KMS-11 (cell line): ENCODE measurements around the gene RAD51B.

ENCODE experiments used
- H2AFZ ChIP-seq: fragments of 200-600 bp; sonication (generic); 2 replicates; pipeline ENCODE4 v1.6.1; 2016; ENCODE audit warnings: antibody characterized with exemption, mixed run types, low read depth
- H3K27ac ChIP-seq: fragments of 200-600 bp; sonication (generic); 2 replicates; pipeline ENCODE4 v1.6.1; 2016; ENCODE audit warnings: mild to moderate bottlenecking, mixed run types
- H3K27me3 ChIP-seq: fragments of 200-600 bp; sonication (generic); 2 replicates; pipeline ENCODE4 v1.6.1; 2017; ENCODE audit warnings: mild to moderate bottlenecking, low read depth, mixed run types, moderate library complexity; ENCODE audit not compliant: insufficient read depth
- H3K36me3 ChIP-seq: fragments of 200-600 bp; sonication (generic); 2 replicates; pipeline ENCODE4 v1.6.1; 2017; ENCODE audit warnings: mild to moderate bottlenecking, mixed run types; ENCODE audit not compliant: insufficient read depth
- H3K4me1 ChIP-seq: fragments of 200-600 bp; sonication (generic); 2 replicates; pipeline ENCODE4 v1.6.1; 2016; ENCODE audit warnings: mild to moderate bottlenecking, low read depth, mixed run types; ENCODE audit not compliant: poor library complexity, severe bottlenecking
- H3K4me2 ChIP-seq: fragments of 200-600 bp; sonication (generic); 2 replicates; pipeline ENCODE4 v1.7.0; 2016; ENCODE audit warnings: mild to moderate bottlenecking, mixed run types
- H3K4me3 ChIP-seq: fragments of 200-600 bp; sonication (generic); IDR thresholded peaks from 2 replicates; pipeline ENCODE4 v1.6.1; 2017; ENCODE audit warnings: low read depth, low read length, mixed read lengths; ENCODE audit not compliant: insufficient read depth
- H3K79me2 ChIP-seq: fragments of 200-600 bp; sonication (generic); 2 replicates; pipeline ENCODE4 v1.6.1; 2016; ENCODE audit warnings: low read depth, mixed run types; ENCODE audit not compliant: insufficient read depth
- H3K9ac ChIP-seq: fragments of 200-600 bp; sonication (generic); 2 replicates; pipeline ENCODE4 v1.6.1; 2016; ENCODE audit warnings: mild to moderate bottlenecking, mixed run types
- H4K20me1 ChIP-seq: fragments of 200-600 bp; sonication (generic); 2 replicates; pipeline ENCODE4 v1.6.1; 2016; ENCODE audit warnings: mild to moderate bottlenecking, mixed run types; ENCODE audit not compliant: insufficient read depth
- CTCF ChIP-seq: fragments of 200-600 bp; sonication (generic); conservative IDR thresholded peaks from 2 replicates; pipeline ENCODE4 v1.6.1; 2017; ENCODE audit warnings: low read depth, mild to moderate bottlenecking, antibody characterized with exemption, low read length, moderate library complexity, mixed read lengths

The RAD51B gene

GRCh38 chr14:68403191-68404145 lies 583.9 kb downstream of the RAD51B start:
- H3K4me1 ChIP-seq, result peaks cover 75% of the 10 kb centered on the region
- peak overlapping the region; percentile 93; the same call in 1 of the 2 replicates for H3K27ac ChIP-seq
- H3K9ac ChIP-seq, result no peak overlapping the region

DNA sequence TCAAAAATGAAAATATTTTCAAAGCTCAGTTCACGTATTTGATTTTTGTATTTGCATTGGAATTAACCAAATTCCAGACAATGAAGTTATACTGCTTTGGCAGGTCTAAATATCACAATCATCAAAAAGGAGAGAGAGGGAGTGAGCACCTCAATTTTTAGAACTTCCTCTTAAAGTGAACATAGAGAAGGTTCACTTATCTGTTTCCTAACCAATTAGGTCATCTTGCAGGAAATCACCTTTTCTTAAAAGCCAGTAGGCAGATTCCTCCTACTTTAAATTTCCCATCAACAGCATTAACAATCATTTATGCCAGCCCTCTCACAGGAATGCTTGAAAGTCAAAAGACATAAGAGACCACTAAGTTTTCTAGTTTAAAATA lies 584.6 kb downstream of the RAD51B start:
- no peak overlapping the region for H3K4me3 ChIP-seq
- peak overlapping the region; percentile 23; the same call in 1 of the 2 replicates for H3K4me2 ChIP-seq
- TF ChIP-seq CTCF, result no peak
- H4K20me1 ChIP-seq, result no peaks in the 10 kb centered on the region
- H3K27me3 ChIP-seq, result no peaks in the 10 kb centered on the region
- H3K27ac ChIP-seq, result no peak overlapping the region; the same call in 1 of the 2 replicates
- H3K36me3 ChIP-seq, result no peaks in the 10 kb centered on the region
- peaks cover 80% of the 10 kb centered on the region for H3K4me1 ChIP-seq
- no peak overlapping the region for H2AFZ ChIP-seq
- no peaks in the 10 kb centered on the region for H3K79me2 ChIP-seq
- H3K9ac ChIP-seq, result no peak overlapping the region

More at GRCh38 chr14:68403191-68404145, 583.9 kb downstream of the RAD51B start:
- Histone ChIP-seq H3K4me2 (peak overlapping the region; percentile 23; the same call in 1 of the 2 replicates), H4K20me1 (no peaks in the 10 kb centered on the region), H3K79me2 (no peaks in the 10 kb centered on the region), H3K36me3 (no peaks in the 10 kb centered on the region), H3K4me3 (no peak overlapping the region), H3K27me3 (no peaks in the 10 kb centered on the region), H2AFZ (no peak overlapping the region)
- no peak for TF ChIP-seq CTCF

DNA sequence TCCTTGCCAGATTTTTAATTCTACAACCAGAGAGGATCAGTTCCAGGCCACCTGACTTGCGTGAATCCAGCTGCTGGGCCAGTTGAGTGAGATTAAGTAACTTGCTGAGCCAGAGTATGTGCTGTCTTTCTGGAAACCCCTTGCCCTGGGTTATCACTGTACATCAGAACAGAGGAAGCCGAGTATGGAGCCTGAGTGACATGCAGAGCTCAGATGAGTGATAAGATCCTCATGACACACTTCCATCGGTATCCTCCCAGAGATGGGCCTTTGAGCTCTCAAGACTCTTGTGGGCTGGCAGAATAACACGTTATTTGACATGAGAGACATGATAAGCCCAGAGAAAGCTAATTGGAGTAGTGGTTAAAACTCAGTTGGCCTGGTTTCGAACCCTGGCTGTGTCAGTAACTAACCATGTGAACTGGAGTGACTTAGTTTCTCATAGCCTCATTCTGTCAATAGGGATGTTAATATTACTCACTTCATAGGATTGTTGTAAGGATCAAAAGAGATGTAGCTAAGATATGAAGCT lies 585.1 kb downstream of the RAD51B start:
- Histone ChIP-seq H3K4me2 (peak overlapping the region; percentile 23; the same call in 1 of the 2 replicates), H3K9ac (no peak overlapping the region), H3K4me1 (peaks cover 81% of the 10 kb centered on the region), H3K27ac (no peak overlapping the region; the same call in 1 of the 2 replicates), H3K79me2 (no peaks in the 10 kb centered on the region), H3K27me3 (no peaks in the 10 kb centered on the region), H3K36me3 (no peaks in the 10 kb centered on the region), H2AFZ (no peak overlapping the region), H3K4me3 (no peak overlapping the region), H4K20me1 (no peaks in the 10 kb centered on the region)
- no peak for TF ChIP-seq CTCF

GRCh38 chr14:68405961-68406360 lies 586.4 kb downstream of the RAD51B start:
- Histone ChIP-seq H3K79me2 (no peaks in the 10 kb centered on the region), H3K4me2 (no peak overlapping the region), H4K20me1 (no peaks in the 10 kb centered on the region), H3K36me3 (no peaks in the 10 kb centered on the region), H3K27me3 (no peaks in the 10 kb centered on the region), H3K4me1 (peaks cover 70% of the 10 kb centered on the region), H3K4me3 (no peak overlapping the region), H2AFZ (no peak overlapping the region), H3K27ac (no peak overlapping the region), H3K9ac (no peak overlapping the region)
- no peak for TF ChIP-seq CTCF
